Head of caudate nucleus (tissue), 42 donors: ENCODE data around the gene AP2A2.
"Not testable (repeated sequence)": the region's sequence is repeated elsewhere in the genome, so short reads cannot be mapped to it uniquely, and the experiment has no call there.

Experiments used
- DNase-seq, 42 donors: peaks; one replicate each; pipeline versions ENCODE4 v3.0.0 to v3.0.0-alpha.2; 2020 to 2021; ENCODE audit warnings: mixed read lengths in 7 of 42
- intact Hi-C: fragments of 100-400 bp; cut with DNase I; formaldehyde crosslinking; loops from one replicate; pipeline ENCODE4 v1.15.0; 2022

AP2A2 gene

GRCh38 chr11:963852-964251 is 38.2 kb downstream of the AP2A2 start:
- no peak for DNase-seq

DNA sequence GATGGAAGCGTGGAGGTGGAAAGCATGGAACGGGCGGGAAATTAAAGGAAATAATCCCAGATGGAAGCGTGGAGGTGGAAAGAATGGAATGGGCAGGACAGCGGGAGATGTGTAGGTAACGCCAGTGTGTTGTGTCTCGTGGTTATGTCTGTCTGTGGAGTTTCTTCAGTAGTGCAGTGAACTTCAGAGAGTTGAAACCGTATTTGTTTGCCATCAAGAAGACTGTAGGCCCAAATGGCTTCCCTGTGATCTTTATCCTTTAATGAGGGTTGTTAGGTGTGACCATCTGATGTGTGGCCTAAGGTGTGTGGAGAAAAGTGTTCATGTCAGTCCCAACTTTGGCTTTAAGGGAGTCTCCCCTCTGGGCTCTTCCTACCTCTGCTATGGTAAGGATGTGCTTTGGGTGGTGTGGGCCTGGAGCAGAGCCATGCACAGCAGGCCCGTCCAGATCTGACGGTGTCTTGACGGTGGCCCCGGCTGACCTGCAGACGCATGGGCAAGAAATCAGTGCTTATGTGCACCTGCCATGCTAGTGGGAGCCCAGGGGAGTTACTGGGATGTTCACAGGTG is 39.6 kb downstream of the AP2A2 start:
- intact Hi-C loops: no loop called here
- no peak for DNase-seq

More at GRCh38 chr11:963852-964251, 38.2 kb downstream of the AP2A2 start:
- intact Hi-C loops: no loop called here

- intact Hi-C loops: no loop called here
- no peak for DNase-seq
These were observed 42.5 kb downstream of the AP2A2 start for GRCh38 chr11:967995-968751.

GRCh38 chr11:968822-969221 is 43.2 kb downstream of the AP2A2 start:
- intact Hi-C loops: no loop called here
- DNase-seq: no peak

DNA sequence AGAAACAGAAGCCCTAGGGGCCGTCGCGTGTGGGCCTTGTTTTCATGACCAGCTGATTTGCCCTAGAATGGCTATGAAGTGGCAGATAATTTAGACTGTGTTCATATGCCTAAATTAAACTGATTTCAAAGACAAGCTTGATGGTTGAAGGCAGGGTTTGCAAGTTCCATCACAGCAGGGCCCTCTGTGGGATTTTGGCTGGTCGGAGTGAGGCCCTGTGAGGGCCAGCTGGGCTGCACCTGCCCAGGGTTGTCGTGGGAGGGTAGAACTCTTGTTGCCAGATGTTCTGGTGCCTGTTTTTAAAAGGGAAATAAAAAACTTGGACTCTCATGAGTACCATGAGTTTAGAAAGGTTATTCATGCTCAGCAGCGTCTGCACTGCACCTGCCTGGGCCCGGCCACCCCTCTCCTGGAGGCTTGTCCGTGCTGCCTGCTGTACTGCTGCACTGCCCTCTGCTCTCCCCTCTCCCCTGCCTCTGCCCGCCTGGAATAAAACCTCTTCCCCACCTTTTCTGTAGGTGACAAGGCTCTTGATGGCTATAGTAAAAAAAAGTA is 44.1 kb downstream of the AP2A2 start:
- intact Hi-C loops: no loop called here
- DNase-seq: no peak

DNA sequence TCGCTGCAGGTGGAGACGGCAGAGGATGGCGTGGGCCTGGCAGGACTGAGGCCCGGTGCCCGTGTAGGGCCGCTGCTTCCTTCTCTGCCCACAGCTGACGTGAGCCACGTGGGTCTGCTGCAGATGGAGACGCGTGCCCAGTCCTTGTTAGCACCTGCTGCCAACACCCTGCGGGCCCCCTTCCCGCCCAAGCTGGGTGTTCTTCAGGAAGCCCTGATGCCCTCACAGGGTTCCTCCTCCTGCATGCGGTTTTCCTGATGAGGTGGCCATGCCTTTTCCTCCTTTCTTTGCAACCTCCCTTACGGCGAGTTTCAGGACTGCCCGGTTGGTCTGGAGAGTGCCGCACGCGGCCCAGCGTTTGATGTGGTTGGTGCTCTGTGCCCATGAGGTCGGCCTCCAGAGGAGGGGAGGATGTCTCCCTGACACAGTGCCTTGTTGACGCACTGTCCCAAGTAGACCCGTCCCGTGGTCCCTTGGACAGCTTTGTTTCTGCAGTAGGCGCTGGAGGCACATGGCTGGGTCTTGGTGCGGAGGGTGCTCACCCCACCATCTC is 44.7 kb downstream of the AP2A2 start:
- DNase-seq: no peak
- intact Hi-C loops: no loop called here

- peak in 30 of 42 donors; percentile 13 to 75 (median 47) for DNase-seq
- intact Hi-C loops: no loop called here
These were observed 45.5 kb downstream of the AP2A2 start for GRCh38 chr11:971092-971690.

DNA sequence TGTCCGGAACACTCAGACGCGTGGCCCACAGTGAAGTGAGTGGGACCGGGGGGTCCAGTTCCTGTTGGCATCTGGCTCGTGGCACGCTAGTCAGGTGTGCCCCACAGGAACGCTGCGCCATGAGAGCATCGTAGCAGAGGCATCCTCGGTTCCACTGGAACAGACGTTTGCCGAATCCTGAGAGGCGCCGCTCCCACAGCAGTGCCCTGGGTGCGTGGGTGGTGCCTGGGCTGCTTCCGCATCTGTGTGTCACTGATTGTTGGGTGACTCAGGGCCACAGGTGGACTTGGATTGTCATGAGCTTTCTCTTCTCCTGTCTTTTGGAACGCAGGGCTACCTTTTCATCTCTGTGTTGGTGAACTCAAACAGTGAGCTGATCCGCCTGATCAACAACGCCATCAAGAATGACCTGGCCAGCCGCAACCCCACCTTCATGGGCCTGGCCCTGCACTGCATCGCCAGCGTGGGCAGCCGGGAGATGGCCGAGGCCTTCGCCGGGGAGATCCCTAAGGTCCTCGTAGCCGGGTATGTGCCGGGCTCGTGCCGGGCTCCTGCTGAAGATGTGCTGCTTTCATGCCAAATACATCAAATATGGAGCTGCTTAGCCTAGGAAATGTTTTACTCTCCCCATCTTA is 46.2 kb downstream of the AP2A2 start:
- intact Hi-C loops: no loop called here
- DNase-seq: peak; percentile 22 to 85 (median 66)

DNA sequence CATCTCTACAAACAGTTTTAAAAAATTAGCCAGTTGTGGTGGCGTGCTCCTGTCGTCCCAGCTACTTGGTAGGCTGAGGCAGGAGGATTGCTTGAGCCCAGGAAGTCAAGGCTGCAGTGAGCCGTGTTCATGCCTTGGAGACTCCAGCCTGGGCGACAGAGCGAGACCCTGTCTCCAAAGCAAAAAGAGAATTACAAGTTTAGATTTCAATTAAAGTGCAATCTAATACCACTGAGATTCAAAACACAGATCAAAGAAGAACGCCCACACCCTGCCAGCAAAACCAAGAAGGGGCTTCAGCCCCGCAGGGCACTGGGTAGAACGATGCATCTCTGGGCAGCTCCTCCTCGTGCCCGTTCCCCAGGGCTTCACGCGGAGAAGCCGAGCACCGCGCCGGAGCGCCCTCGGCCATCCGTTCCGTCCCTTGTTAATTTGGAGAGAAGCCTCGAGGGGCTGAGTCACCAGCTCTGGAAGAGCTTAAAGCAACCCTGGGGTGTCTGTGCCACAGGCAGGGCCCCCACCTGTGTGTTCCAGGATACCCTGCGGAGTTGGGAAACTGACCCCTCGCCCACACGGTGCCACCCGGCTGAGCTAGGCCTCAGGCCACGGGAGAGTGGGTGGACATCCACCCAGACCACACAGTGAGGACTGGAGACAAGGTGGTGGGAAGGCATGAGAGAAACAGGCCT is 47.0 kb downstream of the AP2A2 start:
- intact Hi-C loops: no loop called here
- no peak for DNase-seq

- DNase-seq: no peak
- intact Hi-C loops: no loop called here
These were observed 47.6 kb downstream of the AP2A2 start for GRCh38 chr11:973237-973636.

DNA sequence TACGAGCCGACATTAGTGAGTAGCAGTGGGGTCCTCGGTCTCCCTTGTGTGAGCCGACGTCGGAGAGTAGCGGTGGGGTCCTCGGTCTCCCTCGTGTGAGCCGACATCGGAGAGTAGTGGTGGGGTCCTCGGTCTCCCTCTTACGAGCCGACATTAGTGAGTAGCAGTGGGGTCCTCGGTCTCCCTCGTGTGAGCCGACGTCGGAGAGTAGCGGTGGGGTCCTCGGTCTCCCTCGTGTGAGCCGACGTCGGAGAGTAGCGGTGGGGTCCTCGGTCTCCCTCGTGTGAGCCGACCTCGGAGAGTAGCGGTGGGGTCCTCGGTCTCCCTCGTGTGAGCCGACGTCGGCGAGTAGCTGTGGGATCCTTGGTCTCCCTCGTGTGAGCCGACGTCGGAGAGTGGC is 49.7 kb downstream of the AP2A2 start:
- intact Hi-C loops: loop anchor here (5.0 kb wide), 1 partner anchor 48 kb away; the partner anchor contains the start of gene AP2A2
- not testable (repeated sequence) for DNase-seq

- peak; percentile 27 to 86 (median 66) for DNase-seq
- intact Hi-C loops: loop anchor here (5.0 kb wide), 1 partner anchor 49 kb away; the partner anchor contains the start of gene AP2A2
These were observed 50.2 kb downstream of the AP2A2 start for GRCh38 chr11:975827-976226.

DNA sequence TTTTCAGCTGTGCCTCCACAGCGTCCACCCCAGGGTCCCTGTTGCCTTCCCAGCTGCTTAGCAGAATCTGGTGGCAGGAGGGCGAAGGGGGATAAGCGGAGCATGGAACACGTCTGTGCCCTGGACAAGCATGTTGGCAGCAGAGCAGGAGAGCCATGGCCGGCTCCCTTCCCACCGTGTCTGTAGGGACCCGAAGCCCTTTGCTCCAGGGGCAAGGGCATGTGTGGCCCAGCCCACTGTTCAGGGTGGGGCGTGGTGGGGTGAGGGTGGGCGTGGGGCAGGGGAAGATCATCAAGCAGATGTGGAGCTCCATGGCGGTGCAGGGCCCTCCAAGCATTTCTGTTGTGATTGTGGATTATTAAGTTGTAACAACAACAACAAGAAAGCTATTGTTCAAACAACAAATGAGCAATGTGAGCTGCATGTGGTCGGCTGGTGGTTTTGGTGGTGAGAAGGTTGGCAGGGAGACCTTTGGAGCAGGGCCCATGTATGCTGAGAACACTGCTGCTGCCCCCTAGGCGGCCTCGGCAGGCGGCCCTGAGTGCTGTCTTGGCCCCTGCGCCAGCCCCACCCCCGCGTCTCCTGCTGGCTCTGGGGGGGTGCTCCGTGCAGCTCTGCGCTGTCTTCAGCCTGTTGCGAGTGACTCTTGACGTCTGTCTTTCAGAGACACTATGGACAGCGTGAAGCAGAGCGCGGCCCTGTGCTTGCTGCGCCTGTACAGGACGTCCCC is 50.9 kb downstream of the AP2A2 start:
- peak; percentile 40 to 89 (median 78) for DNase-seq
- intact Hi-C loops: loop anchor here (5.0 kb wide), 1 partner anchor 49 kb away; the partner anchor contains the start of gene AP2A2

DNA sequence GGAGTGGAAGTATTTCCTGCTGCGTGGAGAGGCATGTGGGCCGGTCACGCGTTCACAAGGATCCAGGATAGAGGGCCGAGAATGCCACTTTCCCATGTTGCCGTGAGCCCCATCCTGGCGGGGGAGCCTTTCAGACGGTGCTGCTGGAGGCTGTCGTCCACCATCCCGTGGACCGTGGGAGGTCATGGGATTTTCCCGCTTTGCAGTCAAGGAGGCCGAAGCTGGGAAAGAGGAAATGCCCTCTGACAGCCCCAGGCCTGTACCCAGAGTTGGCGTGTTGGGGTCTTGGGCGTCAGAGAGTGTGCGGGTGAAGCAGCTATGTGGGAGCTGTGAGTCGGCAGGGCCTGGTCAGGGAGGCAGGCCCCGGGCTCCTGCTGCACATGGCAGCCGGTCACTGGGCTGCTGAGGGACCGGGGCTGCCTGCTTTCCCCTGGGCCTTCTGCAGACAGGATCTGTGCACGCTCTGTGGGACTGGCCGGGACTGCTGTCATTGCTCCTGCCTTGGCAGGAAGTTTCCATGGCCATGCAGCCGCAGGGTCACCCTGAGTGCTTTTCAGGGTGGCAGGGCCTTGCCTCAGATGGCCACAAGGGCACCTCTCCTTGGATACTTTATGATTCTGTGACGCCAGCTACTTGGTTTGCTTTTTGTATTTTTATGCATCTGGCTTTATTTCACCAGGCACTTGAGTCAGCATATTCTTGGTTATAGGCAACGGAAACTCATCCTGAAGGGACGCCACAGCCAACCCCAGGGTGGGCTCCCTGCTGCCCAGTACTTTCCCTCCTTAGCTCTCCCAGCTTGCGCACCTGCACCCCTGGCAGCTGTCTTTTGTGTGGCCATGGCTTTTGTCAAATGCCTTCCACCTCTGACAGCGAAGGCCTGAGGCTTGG is 52.4 kb downstream of the AP2A2 start:
- intact Hi-C loops: loop anchor here (5.0 kb wide), 1 partner anchor 51 kb away; the partner anchor contains the start of gene AP2A2
- DNase-seq: no peak

- intact Hi-C loops: loop anchor here (5.0 kb wide), 1 partner anchor 51 kb away; the partner anchor contains the start of gene AP2A2
- DNase-seq: no peak
These were observed 53.1 kb downstream of the AP2A2 start for GRCh38 chr11:978781-979180.

DNA sequence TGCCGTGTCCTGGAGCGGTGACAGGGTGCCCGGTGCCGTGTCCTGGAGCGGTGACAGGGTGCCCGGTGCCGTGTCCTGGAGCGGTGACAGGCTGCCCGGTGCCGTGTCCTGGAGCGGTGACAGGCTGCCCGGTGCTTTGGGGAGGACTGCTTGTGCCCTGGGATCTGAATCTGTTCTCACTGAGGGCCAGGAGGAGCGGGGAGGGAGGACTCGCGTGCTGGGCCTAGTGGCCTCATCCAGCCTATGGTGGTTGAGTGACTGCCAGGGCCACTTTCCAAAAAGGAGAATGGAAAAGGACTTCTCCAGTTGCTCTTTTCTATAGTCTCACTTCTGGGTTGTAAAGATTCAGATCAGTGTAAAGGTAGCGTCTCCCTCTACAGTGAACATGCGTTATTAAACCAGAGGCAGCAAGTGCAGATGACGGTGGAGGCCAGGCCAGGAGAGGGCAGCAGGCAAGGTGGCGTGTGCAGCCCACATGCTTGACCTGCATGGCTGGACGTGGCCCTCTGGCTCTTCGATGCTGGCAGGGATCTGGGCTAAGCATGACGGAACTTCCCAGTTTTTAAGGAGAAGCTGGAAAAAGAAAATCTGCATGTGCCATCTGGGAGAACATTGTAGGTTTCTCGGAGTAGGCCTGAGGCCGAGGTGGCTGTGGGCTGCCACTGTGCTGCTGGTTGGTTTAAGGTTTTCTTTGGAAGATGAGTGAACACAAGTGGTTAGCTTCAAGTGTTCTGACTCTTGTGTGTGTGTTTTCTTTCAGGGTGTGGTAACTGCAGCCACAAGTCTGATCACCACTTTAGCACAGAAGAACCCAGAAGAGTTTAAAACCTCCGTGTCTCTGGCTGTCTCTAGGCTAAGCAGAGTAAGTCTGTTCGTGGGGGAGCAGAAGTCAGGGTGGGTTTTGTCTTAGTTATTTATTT is 55.0 kb downstream of the AP2A2 start:
- intact Hi-C loops: no loop called here

More for the DNA sequence above, 55.0 kb downstream of the AP2A2 start:
- DNase-seq: no peak
